ENCODE results near the gene CDC40. TPM values are rescaled to one million over a fixed set of nuclear protein-coding genes. Genes with fewer than 3 reads are reported as not detected.
A peak's percentile ranks its signal among the peaks of the same experiment; 100 is the strongest.
"Not testable (repeated sequence)": the region's sequence is repeated elsewhere in the genome, so short reads cannot be mapped to it uniquely, and the experiment has no call there.

Gene CDC40
- total RNA-seq, 3 donors from 2014 or later = 19.7 to 24.2 (median 22.0) TPM

- no peak for DNase-seq
- ATAC-seq = no peak
- Histone ChIP-seq H3K36me3 (ENCODE audit: low read depth) (no peaks in the 10 kb centered on the region), H3K9me3 (no peaks in the 10 kb centered on the region), H3K4me3 (no peak overlapping the region), H3K4me1 (ENCODE audit: low read depth) (no peaks in the 10 kb centered on the region)
- no peak for TF ChIP-seq CTCF (IDR thresholded peaks at IDR 0.05)
- intact Hi-C loops (cut with DNase I, micrococcal nuclease) = no loop called here
Measured at GRCh38 chr6:110217266-110217665, 37.0 kb downstream of the CDC40 start.

- intact Hi-C loops (cut with DNase I, micrococcal nuclease) = no loop called here
- no peaks in the 10 kb centered on the region for H3K36me3 ChIP-seq (ENCODE audit: low read depth)
- TF ChIP-seq CTCF (IDR thresholded peaks at IDR 0.05) = no peak
- no peak for DNase-seq
- H3K9me3 ChIP-seq = no peaks in the 10 kb centered on the region
- peaks cover 4% of the 10 kb centered on the region for H3K4me1 ChIP-seq (ENCODE audit: low read depth)
- no peak overlapping the region for H3K4me3 ChIP-seq
- no peak for ATAC-seq
Measured at GRCh38 chr6:110221738-110222137, 41.5 kb downstream of the CDC40 start.

- ATAC-seq = peak; percentile 38
- intact Hi-C loops (cut with DNase I, micrococcal nuclease) = no loop called here
- peaks cover 4% of the 10 kb centered on the region for H3K4me1 ChIP-seq (ENCODE audit: low read depth)
- TF ChIP-seq CTCF (IDR thresholded peaks at IDR 0.05) = no peak
- no peaks in the 10 kb centered on the region for H3K9me3 ChIP-seq
- H3K36me3 ChIP-seq (ENCODE audit: low read depth) = no peaks in the 10 kb centered on the region
- H3K4me3 ChIP-seq = no peak overlapping the region
- DNase-seq = no peak
Measured at GRCh38 chr6:110226261-110226660, 46.0 kb downstream of the CDC40 start.

GRCh38 chr6:110232450-110232849 lies 52.2 kb downstream of the CDC40 start:
- Histone ChIP-seq H3K9me3 (no peaks in the 10 kb centered on the region), H3K36me3 (ENCODE audit: low read depth) (no peaks in the 10 kb centered on the region), H3K4me1 (ENCODE audit: low read depth) (no peaks in the 10 kb centered on the region), H3K4me3 (no peak overlapping the region)
- ATAC-seq = no peak
- intact Hi-C loops (cut with DNase I, micrococcal nuclease) = no loop called here
- DNase-seq = no peak
- no peak for TF ChIP-seq CTCF (IDR thresholded peaks at IDR 0.05)

- ATAC-seq = peak; percentile 54
- intact Hi-C loops (cut with DNase I, micrococcal nuclease) = no loop called here
- Histone ChIP-seq H3K4me3 (no peak overlapping the region), H3K36me3 (ENCODE audit: low read depth) (no peaks in the 10 kb centered on the region), H3K4me1 (ENCODE audit: low read depth) (no peaks in the 10 kb centered on the region), H3K9me3 (no peaks in the 10 kb centered on the region)
- no peak for TF ChIP-seq CTCF (IDR thresholded peaks at IDR 0.05)
- no peak for DNase-seq
Measured at GRCh38 chr6:110233770-110234374, 53.6 kb downstream of the CDC40 start.

- intact Hi-C loops (cut with DNase I, micrococcal nuclease); H3K36me3 ChIP-seq (ENCODE audit: low read depth); DNase-seq; ATAC-seq; H3K4me1 ChIP-seq (ENCODE audit: low read depth); H3K4me3 ChIP-seq; H3K9me3 ChIP-seq: not testable (repeated sequence)
Measured at GRCh38 chr6:110236007-110236406, 55.8 kb downstream of the CDC40 start.
